Lower lobe of right lung (tissue), 2 donors: ENCODE data around the gene GATAD2B. TPM values are rescaled to one million over a fixed set of nuclear protein-coding genes. Genes with fewer than 3 reads are reported as not detected.

Source experiments
- ATAC-seq, 2 donors: fragments of 200-7000 bp; cut with Tn5 transposase; one replicate each; pipeline ENCODE4 v1.9.1; 2020 to 2022; ENCODE audit warnings: mild to moderate bottlenecking in 2 of 2, moderate library complexity in 2 of 2
- DNase-seq: peaks from one replicate; pipeline ENCODE4 v3.0.0-alpha.2; 2020
- H3K27ac ChIP-seq: fragments of 200-600 bp; one replicate; pipeline ENCODE4 v1.8.0; 2022
- H3K27me3 ChIP-seq: fragments of 200-600 bp; one replicate; pipeline ENCODE4 v1.8.0; 2022; ENCODE audit warnings: low read depth
- H3K36me3 ChIP-seq: fragments of 200-600 bp; one replicate; pipeline ENCODE4 v1.8.0; 2022; ENCODE audit warnings: mild to moderate bottlenecking
- H3K4me1 ChIP-seq: fragments of 200-600 bp; one replicate; pipeline ENCODE4 v1.8.0; 2022
- H3K4me3 ChIP-seq: fragments of 200-600 bp; one replicate; pipeline ENCODE4 v1.8.0; 2022; ENCODE audit warnings: mild to moderate bottlenecking
- H3K9me3 ChIP-seq: fragments of 200-600 bp; one replicate; pipeline ENCODE4 v1.8.0; 2022
- CTCF ChIP-seq: fragments of 200-600 bp; IDR thresholded peaks from one replicate; pipeline ENCODE4 v1.8.0; 2022; ENCODE audit warnings: antibody characterized with exemption, mild to moderate bottlenecking
- intact Hi-C: fragments of 100-400 bp; cut with DNase I; formaldehyde crosslinking; loops from one replicate; pipeline ENCODE4 v1.11.0; 2022
- total RNA-seq: library from RNA; stranded (reverse); fragmentation: NEBNext Ultra II Directional; extraction: Animal tissue kit (Norgen Biotek cat#: 25700); gene quantifications from one replicate; pipeline ENCODE4 v1.2.1, GENCODE V29; 2021
- donor health status: DM: no; HTN: yes; CAD: no; lungs with severe emphysema.

Gene GATAD2B
- total RNA-seq, 1 donor from 2014 or later = 50.2 TPM

- Histone ChIP-seq H3K36me3 (peaks cover 6% of the 10 kb centered on the region), H3K4me1 (no peaks in the 10 kb centered on the region), H3K27me3 (no peaks in the 10 kb centered on the region), H3K27ac (no peak overlapping the region), H3K4me3 (no peak overlapping the region), H3K9me3 (no peaks in the 10 kb centered on the region)
- no peak for TF ChIP-seq CTCF
- DNase-seq (no peak), ATAC-seq (no peak)
- intact Hi-C loops = no loop called here
Measured at GRCh38 chr1:153833171-153833570, 89.6 kb downstream of the GATAD2B start.

DNA sequence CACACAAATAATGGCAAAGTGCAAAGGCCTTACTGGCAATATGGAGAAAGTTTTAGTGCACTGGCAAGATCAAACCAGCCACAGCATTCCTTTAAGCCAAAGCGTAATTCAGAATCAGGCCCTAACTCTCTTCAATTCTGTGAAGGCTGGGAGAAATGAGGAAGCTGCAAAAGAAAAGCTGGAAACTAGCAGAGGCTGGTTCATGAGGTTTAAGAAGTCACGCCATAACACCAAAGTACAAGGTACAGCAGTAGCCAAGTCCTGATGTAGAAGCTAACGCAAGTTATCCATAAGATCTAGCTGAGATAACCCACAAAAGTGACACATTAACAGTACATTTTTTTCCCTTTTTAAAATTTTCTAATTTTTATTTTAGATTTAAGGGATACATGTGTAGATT, 90.5 kb downstream of the GATAD2B start:
- TF ChIP-seq CTCF = no peak
- no peaks in the 10 kb centered on the region for H3K27me3 ChIP-seq
- no peak overlapping the region for H3K4me3 ChIP-seq
- ATAC-seq (no peak), DNase-seq (no peak)
- intact Hi-C loops = no loop called here
- no peaks in the 10 kb centered on the region for H3K9me3 ChIP-seq
- no peaks in the 10 kb centered on the region for H3K4me1 ChIP-seq
- H3K27ac ChIP-seq = no peak overlapping the region
- H3K36me3 ChIP-seq = peaks cover 15% of the 10 kb centered on the region

DNA sequence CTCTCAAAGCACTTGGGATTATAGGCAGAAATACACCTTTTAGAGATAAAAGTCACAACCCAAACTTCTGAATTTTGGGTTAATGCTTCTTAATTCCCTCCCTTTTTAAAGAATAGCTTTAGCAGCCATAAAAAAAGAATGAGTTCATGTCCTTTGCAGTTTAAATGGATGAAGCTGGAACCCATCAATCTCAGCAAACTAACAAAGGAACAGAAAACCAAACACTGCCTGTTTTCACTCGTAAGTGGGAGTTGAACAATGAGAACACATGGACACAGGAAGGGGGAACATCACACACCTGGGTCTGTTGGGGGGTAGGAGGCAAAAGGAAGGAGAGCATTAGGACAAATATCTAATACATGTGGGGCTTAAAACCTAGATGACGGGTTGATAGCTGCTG, 91.7 kb downstream of the GATAD2B start:
- Histone ChIP-seq H3K27me3 (no peaks in the 10 kb centered on the region), H3K9me3 (no peaks in the 10 kb centered on the region), H3K27ac (no peak overlapping the region), H3K36me3 (peaks cover 24% of the 10 kb centered on the region), H3K4me3 (no peak overlapping the region), H3K4me1 (no peaks in the 10 kb centered on the region)
- intact Hi-C loops = no loop called here
- ATAC-seq = no peak
- no peak for DNase-seq
- TF ChIP-seq CTCF = no peak

DNA sequence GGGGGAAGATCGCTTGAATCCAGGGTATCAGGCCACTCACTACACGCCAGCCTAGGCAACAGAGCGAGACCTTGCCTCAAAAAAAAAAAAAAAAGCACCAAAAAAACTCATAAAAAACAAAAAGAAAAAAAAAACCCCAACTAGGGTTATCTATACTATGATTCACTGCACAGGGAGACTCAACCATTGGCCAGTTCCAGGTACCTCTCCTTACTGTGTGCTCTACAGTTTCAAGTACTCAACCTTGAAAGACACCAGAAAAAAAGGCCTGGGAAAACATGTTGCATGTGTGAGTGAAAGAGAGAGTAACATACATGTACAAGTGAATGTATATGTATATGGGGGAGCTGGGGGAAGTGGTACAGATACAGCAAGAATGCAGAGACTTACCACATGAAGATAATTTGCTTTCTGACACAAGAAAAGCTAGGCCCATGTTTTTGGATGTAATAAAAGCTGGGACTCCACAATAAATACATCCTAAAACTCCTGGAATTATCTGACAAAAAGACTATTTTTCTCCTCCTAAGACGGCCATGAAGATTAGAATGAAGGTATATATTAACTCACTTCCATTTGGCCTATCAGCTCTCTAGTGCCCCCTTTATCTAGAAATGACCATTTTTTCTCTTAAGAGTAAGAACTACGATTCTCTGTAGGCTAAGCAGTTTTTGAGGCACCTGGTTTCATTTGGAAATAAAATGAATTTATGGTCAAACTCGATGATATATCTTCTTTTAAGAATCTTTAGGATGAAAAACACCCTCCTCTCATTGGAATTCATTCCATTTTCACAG, 95.4 kb downstream of the GATAD2B start:
- Histone ChIP-seq H3K27ac (no peak overlapping the region), H3K4me3 (no peak overlapping the region), H3K9me3 (no peaks in the 10 kb centered on the region), H3K4me1 (no peaks in the 10 kb centered on the region), H3K36me3 (peaks cover 57% of the 10 kb centered on the region), H3K27me3 (no peaks in the 10 kb centered on the region)
- no peak for DNase-seq
- peak; percentile 7 for TF ChIP-seq CTCF
- no peak for ATAC-seq
- intact Hi-C loops = no loop called here

GRCh38 chr1:153818876-153819275, 103.9 kb downstream of the GATAD2B start:
- H3K27ac ChIP-seq = no peak overlapping the region
- ATAC-seq = no peak
- no peak for TF ChIP-seq CTCF
- no peaks in the 10 kb centered on the region for H3K27me3 ChIP-seq
- H3K36me3 ChIP-seq = peaks cover 72% of the 10 kb centered on the region
- DNase-seq = no peak
- intact Hi-C loops = no loop called here
- no peaks in the 10 kb centered on the region for H3K9me3 ChIP-seq
- no peak overlapping the region for H3K4me3 ChIP-seq
- peaks cover 5% of the 10 kb centered on the region for H3K4me1 ChIP-seq
